ELR (cell line): ENCODE measurements around the gene SPARC.
A peak's percentile ranks its signal among the peaks of the same experiment; 100 is the strongest.
"Not testable (repeated sequence)": the region's sequence is repeated elsewhere in the genome, so short reads cannot be mapped to it uniquely, and the experiment has no call there.

Experiments used
- DNase-seq: peaks from one replicate; pipeline ENCODE4 v3.0.0-alpha.2; 2015; ENCODE audit warnings: low read depth

Gene SPARC, protein sequence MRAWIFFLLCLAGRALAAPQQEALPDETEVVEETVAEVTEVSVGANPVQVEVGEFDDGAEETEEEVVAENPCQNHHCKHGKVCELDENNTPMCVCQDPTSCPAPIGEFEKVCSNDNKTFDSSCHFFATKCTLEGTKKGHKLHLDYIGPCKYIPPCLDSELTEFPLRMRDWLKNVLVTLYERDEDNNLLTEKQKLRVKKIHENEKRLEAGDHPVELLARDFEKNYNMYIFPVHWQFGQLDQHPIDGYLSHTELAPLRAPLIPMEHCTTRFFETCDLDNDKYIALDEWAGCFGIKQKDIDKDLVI

DNA sequence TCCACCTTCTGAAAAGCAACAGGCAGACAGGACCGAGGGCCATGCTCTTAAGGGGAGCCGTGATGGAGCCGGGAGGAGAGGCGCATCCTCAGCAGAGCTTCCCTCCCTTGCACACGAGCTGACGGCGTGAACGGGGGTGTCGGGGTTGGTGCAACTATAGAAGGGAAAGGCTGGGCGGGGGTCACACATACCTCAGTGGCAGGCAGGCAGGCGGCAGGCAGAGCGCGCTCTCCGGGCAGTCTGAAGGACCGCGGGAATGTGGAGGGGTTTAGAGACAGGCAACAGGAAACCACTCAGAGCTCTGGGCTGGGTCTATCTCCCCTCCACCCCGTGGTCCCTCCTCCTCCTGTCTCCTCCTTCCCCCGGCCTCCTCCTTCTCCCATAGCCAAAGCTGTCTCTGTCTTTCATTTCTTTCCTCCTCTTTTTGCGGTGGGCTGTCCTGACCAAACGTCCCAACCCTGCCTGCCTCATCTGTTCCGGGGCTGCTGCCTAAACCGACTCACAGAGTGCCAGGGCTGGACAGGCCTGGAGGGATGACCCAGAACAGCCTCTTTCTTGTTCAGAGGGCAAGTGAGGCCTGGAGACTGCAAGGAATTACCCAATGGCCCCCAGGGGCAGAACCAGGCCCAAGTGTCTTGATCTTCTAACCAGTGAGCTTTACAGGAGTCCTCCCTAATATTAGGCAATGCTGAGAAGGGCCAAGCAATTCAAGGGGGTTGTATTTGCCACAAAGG is at the start of gene SPARC:
Gene SPARC, minus strand, starts transcription at position 242 of the 734 bp plus-strand sequence. CDS start 10,727 bp downstream, outside the sequence.
- DNase-seq, result peak; percentile 94

DNA sequence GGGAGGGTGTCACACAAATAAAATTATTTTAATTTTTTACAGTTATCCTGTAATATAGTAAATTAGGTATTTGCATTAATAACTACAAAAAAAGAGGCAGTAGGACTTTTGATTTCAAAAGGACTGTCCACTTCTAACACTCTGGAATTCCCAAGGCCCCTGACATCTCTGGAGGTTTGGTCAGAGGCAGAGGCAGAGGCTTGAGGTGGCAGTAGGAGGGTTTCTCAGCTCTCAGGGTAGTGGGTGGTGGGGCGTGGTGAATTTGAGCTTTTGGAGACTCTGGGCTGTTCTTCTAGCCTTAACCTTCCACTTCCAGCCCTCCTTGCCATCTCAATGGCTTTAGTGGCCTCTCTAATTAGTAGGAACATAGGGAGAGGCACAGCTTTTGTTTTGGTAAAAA is 48.9 kb upstream of the SPARC start:
- DNase-seq, result no peak

DNA sequence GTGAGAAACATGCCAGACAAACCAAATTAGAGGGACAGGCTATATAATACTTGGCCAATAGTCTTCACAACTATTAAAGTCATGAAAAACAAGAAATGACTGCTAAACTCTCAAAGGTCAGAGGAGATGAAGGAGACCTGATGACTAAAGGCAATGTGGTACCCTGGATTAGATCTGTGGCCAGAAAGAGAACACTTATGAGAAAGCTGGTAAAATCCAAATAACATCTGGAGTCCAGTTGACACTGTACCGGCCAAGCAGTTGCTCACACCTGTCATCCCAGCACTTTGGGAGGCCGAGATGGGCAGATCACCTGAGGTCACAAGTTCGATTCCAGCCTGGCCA is 47.3 kb upstream of the SPARC start:
- no peak for DNase-seq

DNA sequence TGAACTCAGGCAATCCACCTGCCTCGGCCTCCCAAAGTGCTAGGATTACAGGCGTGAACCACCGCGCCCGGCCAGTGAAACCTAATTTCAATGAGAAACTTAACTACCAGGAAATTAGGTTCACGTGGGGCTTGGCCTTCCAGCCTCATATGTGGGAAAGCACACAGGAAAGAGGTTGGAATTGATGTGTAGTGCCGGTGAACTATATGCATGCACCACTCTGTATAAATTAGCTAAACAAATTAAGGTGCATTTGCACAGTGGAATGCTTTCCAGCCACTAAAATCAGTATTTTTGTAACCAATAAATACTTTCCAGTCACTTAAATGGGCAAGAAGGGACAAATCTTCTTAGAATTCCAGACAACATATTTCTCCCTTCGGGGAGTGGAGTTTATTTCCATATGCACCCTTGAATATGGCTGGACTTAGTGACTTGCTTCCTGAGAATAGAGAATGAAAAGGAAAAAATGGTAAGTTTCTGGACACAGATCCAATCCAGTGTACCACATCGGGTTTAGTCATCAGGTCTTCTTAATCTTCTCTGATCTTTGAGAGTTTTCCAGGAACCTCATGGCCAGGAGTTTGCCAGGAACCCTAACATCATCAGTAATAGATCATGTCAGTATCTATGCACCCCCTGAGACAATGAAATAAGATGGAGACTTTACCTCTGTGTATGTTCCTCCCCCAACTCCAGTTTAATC is 46.8 kb upstream of the SPARC start:
- peak; percentile 28 for DNase-seq

DNA sequence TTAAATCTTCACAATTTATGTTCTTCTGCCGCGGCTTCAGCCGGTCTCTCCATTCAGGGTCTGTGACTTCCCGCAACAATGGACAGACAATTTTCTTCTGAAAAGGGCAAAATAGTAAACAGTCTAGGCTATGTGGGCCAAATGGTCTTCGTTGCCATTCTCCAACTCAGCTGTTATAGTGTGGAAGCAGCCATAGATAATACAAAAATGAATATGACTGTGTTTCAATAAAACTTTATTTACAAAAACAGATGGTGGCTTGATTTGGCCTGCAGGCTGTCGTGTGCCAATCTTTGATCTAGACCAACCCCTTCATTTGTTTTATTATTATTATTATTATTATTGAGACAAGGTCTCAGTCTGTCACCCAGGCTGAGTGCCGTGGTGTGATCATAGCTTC is 43.7 kb upstream of the SPARC start:
- DNase-seq, result no peak

DNA sequence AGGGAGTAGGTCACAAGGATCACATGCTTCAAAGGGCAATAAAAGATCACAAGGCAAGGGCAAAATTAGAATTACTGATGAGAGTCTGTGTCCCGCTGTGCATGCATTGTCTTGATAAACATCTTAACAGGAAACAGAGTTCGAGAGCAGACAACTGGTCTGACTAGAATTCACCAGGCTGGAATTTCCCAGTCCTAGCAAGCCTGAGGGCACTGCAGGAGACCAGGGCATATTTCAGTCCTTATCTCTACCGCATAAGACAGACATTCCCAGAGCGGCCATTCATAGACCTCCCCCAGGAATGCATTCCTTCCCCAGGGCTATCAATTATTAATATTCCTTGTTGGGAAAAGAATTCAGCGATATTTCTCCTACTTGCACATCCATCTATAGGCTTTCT is 42.9 kb upstream of the SPARC start:
- not testable (repeated sequence) for DNase-seq

DNA sequence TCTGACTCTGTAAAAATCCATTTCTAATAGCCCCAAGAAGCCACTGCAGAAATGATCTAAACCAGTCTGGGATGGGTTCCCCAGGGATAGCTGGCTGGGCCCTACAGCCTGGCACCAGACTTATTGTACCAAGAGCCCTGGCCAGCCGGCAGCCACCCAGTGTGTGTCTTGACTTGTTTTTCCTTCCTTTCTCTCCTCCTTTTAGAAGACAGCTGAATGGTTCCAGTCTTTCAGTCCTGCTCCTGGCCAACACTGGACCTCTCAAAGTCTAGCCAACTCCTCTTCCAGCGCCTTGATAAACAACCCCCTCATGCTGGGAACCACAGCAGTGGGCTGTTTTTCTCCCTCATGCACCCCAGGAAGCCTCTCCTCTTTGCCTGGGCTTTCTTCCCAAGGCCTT is 37.6 kb upstream of the SPARC start:
- no peak for DNase-seq

DNA sequence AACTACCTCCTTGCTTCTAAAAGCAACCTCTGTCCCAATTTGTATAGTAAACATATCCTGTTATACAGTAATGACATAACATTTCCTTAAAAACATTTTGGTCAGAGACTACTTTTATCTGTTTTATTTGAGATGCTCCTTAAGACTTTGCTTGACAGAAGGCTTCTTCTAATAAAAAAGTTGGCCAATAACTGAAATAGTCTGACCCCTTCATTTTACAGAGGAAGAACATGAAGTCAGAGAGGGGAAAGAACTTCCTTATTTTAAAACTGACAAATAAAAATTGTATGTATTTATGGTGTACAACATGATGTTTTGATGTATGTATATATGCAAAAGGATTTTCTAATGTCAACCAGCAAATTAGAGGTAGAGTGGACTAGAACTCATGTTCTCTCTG is 35.8 kb upstream of the SPARC start:
- no peak for DNase-seq

DNA sequence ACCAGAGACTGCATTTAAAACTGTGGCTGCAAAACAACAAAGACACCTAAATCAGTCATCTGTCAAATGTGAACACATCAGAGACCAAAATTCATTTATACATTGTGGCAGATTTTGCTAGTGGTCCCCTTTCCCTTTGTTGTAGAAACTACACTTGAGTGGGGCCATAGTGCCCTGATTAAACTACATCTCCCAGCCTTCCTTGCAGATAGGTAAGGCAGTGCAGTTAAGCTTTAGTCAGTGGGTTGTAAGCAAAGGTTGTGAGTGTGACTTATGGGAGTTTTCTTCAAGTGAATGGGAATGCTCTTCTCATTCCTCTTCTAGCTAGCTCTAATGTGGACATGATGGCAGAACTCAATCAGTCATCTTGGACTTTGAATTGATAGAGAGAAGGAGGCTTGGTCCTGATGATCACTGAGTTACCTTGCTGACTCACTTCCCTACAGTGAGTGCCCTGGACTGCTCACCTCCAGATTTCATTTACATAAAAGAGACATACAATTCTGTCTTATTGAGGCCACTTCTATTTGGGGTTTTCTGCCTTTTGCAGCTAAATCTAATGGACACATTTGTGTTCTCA is 35.2 kb upstream of the SPARC start:
- no peak for DNase-seq

DNA sequence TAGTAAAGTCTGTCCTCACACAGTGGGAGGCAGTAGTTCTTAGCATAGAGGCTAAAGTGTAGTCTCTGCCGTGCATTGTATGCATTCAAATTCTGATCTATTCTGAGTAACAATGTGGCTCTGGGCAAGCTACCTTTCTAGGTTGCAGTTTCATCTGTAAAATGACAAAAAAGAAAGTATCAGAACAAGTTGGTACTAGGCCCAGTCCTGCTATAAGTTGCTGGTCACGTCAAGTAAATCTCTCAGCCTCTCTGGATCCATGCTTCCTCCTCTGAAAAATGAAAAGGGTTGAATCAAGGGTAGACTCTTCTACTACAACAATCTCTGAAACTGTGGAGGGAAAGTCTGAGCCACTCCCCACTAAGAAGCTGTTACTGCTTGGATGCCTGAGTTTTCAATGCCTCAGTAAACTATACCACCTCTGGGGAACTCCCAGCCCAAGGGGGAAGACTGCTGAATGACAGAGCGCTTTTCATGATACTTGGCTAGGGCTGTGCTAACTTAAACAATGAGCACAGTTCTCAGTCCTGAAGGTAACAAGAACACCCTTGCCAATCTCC is 34.5 kb upstream of the SPARC start:
- no peak for DNase-seq

DNA sequence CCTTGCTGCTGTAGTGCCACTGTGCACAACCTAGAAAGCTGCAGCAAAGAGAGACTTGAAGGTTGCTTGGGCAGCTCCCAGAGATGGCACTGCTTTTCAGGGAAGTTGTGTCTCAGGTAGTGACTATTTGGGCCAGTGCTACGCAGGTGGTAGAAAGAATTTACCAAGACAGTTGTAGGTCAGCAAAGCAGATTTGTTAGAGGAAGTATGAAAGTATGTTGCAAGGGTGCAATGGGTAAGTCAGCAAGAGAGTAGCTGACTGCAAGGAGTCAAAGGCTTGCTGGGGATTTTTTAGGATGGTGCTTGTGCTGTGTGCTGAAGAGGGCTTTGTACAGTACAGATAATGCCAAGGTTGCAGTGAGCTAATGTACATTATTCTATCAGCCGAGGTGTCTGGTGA is 33.5 kb upstream of the SPARC start:
- no peak for DNase-seq

DNA sequence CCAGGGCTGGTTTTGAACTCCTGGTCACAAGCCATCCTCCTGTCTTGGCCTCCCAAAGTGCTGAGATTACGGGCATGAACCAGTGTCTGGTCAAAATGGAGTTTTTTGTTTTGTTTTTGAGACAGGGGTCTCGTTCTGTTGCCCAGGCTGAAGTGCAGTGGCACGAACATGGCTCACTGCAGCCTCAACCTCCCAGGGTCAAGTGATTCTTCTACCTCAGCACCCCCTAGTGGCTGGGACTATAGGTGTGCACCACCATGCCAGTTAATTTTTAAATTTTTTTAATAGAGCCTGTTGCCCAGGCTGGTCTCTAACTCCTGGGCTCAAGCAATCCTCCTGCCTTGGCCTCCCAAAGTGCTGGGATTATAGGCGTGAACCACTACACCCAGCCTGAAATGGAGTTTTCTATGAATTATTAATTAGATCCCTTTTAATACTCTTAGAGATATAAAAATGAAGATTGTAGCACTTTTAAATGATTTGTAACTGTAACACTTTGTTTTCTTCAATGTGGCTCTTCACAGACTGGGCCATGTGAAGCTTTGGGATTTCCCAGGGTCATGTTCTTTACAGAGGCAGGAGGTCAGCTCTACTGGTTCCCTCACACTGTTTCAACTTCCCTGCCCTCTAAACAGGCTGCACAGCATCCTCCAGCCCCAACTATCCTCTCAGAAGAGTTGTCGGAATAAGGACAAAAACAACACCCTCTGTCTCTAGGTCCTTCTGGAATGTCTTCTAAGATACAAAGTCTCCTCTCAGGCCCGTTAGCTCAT is 32.7 kb upstream of the SPARC start:
- DNase-seq, result peak; percentile 71

DNA sequence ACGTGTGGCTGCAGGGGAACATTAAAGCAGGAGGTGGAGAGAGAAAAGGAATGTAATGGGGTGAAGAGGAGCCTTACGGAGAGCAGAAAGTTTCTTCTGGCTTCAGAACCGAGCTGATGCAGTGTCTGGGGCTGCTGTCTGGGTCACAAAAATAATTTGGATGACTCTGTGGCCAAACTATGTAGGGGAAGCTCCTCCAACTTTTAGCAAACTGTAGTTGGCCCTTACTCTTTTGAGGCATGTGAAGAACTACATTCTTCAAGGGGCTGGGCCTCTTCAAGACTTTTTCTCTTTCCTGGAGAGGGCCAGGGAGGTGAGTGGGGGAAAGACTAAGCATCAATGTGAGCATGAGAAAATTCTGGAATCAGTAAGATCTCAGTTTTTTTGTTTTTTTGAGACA is 31.9 kb upstream of the SPARC start:
- no peak for DNase-seq

DNA sequence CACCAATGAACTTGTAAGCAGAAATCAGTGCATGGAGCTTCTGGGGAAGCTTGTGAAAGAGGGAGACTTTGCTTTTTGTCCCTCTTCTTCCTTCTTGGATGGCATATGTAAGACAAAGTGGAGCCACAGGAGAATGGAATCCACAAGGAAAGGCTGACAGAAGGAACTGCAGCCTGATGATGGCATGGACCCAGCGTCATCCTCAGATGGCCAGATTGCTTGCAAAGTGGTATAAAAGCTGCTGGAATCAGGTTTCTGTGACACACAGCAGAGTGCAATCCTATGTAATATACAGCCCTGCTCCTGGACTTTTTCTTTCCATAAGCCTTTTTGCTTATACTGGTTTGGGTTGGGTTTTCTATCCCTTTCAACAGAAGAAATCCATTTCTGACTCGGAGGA is 31.4 kb upstream of the SPARC start:
- peak; percentile 35 for DNase-seq

DNA sequence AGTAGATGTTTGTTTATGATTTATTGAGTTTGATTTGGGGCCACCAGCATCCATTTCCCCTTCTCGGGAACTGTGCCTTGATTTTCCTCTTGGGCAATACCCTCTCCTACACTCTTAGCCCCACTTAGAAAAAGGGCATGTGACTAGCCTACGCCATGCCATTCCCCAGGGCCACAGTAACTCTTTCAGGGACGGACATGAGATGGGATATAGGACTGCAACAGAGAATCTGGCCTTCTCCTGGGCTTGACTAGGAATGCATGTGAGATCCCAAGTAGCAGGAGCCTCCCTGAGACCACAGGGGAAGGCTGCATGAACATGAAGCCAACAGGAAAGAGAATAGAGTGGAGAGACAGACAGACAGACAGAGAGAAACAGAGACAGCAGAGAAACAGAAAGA is 30.7 kb upstream of the SPARC start:
- no peak for DNase-seq

DNA sequence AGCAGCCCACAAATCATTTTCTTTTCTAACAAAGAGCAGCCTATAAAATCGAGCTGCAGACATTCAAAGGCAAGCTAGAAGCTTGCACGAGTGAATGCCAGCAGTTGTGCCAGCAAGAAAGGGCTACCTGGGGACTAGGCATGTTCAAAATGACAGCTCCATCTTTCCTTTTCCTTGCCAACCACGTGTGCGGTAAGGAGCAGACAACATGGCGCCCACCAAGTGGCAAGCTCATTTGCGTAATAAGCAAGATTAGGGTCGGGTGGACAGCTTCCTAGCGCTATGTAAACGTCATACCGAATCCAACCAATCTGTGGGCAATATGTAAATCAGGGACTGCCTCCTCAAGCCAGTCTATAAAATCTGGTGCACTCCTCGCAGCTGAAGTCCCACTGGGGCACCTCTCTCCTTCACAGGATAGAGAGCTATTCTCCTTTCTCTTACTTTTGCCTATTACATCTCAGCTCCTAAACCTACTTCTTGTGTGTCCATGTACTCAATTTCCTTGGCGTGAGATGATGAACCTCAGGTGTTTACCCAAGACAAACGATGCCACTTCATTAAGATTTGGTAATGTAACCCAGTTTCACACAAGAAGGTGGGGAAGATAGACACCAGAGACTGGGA is 22.5 kb upstream of the SPARC start:
- DNase-seq, result no peak

DNA sequence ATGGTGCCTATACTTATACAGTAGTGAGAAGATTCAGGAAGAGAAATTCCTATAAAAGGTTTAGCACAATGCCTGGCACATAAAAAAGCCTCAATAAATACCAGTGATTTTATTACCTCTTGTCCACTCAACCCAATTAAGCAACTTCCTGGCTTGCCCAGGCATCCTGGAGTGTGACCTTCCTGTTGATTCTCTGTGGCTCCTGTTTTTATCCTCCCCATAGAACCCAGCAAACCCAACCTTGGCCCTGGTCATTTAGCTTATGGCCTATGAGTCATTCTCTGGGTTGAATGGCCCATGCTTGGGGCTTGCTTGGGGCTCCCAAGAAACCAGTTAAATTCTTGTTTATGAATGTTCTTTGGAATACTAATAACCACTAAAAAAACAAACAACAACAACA is 21.4 kb upstream of the SPARC start:
- DNase-seq, result peak; percentile 51

DNA sequence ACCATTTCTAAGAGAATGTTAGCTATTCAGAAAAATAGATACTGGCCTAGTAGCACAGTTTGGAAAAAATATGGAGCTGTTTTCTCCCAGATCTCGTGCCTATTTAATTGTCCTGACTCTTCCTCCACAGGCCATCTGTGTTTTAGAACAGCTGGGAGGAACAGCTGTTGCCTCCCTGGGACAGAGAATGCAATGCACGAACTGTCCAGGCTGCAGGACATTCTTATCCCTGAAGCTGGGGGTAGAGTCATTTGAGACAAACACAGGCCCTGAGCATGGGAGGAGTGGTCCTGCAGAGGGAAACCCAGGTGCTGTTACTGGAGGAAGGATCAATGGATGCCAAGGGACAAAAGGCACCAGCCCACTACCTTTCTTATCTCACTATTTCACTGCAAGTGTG is 20.9 kb upstream of the SPARC start:
- no peak for DNase-seq

DNA sequence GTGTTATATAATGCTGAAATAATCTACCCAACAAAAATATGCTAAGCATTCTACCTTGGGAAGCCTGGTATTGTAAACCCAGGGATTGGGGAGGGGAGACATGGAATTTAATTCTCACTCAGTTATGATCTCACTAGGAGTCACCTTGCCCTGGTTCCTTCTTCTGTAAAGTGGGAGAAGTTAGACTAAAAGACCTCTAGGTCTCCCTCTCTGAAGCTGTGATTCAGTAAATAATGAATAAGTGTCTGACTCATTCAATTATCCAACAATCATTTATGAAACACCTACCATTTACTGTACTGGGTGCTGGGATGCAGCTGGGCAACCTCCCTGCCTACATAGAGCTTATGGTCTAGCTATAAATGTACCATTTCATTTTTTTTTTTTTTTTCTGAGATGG is 20.2 kb upstream of the SPARC start:
- DNase-seq, result peak; percentile 85

DNA sequence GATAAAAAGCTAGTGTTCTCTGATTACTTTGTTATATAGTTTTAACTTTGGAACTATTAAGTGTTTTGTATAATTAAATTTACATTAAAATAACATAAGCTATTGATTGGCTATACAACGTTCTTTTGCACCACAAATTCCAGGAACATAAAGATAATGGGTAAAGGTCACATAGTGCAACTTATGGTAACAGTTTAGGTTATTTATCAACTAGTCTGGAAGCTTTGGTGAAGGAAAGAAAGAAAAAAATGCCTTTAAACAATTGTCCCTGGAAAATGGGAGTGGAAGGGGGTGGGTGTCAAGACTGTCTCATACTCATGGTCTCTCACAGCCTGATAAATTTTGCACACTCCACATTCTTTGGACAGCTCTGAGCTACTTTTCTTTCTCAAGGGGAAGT is 17.1 kb upstream of the SPARC start:
- no peak for DNase-seq

DNA sequence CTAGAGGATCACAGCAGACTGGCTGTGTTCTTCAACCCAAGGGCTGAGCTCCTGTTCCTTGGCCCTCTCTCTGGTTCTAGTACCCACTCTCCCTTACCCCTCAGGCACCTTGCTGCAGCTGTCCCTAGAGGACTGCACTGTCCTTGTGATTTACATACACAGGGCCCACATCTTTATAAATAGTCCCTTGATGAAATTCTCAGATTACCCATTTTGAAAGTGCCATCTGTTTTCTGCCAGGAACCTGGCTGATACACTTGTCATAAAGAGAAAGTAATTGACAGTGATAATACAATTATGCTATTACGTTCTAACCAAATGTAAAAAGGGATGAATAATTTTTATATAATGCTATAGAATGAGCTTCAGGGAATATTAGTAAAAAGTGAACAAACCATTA is 16.5 kb upstream of the SPARC start:
- DNase-seq, result no peak
